Naive B cell (primary cell): ENCODE results near the gene ABCC9. TPM values are rescaled to one million over a fixed set of nuclear protein-coding genes. Genes with fewer than 3 reads are reported as not detected.
"Not testable (repeated sequence)": the region's sequence is repeated elsewhere in the genome, so short reads cannot be mapped to it uniquely, and the experiment has no call there.

Source experiments
- ATAC-seq, 2 donors: fragments of 150-1000 bp; cut with Tn5 transposase; 2 replicates each; pipeline ENCODE4 v1.10.0; 2021; ENCODE audit warnings: low read depth in 2 of 2, mild to moderate bottlenecking in 2 of 2, moderate library complexity in 2 of 2
- DNase-seq: peaks from one replicate; pipeline ENCODE4 v3.0.0; 2022
- H3K27ac Mint-ChIP-seq, 6 donors: one replicate each; pipeline ENCODE4 v1.8.0; 2020 to 2022; ENCODE audit warnings: mild to moderate bottlenecking in 6 of 6, mixed read lengths in 6 of 6, moderate library complexity in 5 of 6, inconsistent platforms in 2 of 6
- H3K27me3 Mint-ChIP-seq, 3 donors: one replicate each; pipeline ENCODE4 v1.8.0; 2021 to 2022; ENCODE audit warnings: mixed read lengths in 3 of 3, mild to moderate bottlenecking in 1 of 3
- H3K36me3 Mint-ChIP-seq, 2 donors: one replicate each; pipeline ENCODE4 v1.8.0; 2020 to 2022; ENCODE audit warnings: mixed read lengths in 2 of 2, inconsistent platforms in 1 of 2, mild to moderate bottlenecking in 1 of 2
- H3K4me1 Mint-ChIP-seq, 3 donors: one replicate each; pipeline ENCODE4 v1.8.0; 2020 to 2022; ENCODE audit warnings: mixed read lengths in 3 of 3, inconsistent platforms in 1 of 3, mild to moderate bottlenecking in 1 of 3, moderate library complexity in 1 of 3
- H3K4me3 Mint-ChIP-seq, 8 donors: one replicate each; pipeline ENCODE4 v1.8.0; 2020 to 2022; ENCODE audit warnings: mild to moderate bottlenecking in 8 of 8, mixed read lengths in 8 of 8, moderate library complexity in 8 of 8, inconsistent platforms in 2 of 8
- H3K9me3 Mint-ChIP-seq, 7 donors: one replicate each; pipeline ENCODE4 v1.8.0; 2020 to 2022; ENCODE audit warnings: mixed read lengths in 7 of 7, mild to moderate bottlenecking in 5 of 7, inconsistent platforms in 2 of 7, moderate library complexity in 1 of 7
- polyA plus RNA-seq, 6 donors: library from polyadenylated mRNA; unstranded; fragments of 300-500 nt; fragmentation: Illumina TruSeq; gene quantifications; one replicate each; pipeline ENCODE4 v1.2.3, GENCODE V29; 2021; ENCODE audit warnings: low read depth in 6 of 6

The ABCC9 gene
- polyA plus RNA-seq, 6 donors from 2014 or later, result not detected

GRCh38 chr12:21950649-21951048, 9.4 kb upstream of the ABCC9 start:
- Mint-ChIP-seq H3K36me3 (no peaks in the 10 kb centered on the region), H3K9me3 (peaks cover 13 to 42% (median 26%) of the 10 kb centered on the region in 7 donors), H3K27me3 (peaks cover 0 to 1% (median 0%) of the 10 kb centered on the region in 3 donors), H3K4me3 (no peak overlapping the region), H3K4me1 (no peaks in the 10 kb centered on the region), H3K27ac (no peak overlapping the region)
- no peak for DNase-seq
- no peak for ATAC-seq

- H3K4me1 Mint-ChIP-seq, result no peaks in the 10 kb centered on the region
- H3K27me3 Mint-ChIP-seq, result peaks cover 1 to 11% (median 5%) of the 10 kb centered on the region in 3 donors
- no peaks in the 10 kb centered on the region for H3K36me3 Mint-ChIP-seq
- ATAC-seq, result no peak
- H3K27ac Mint-ChIP-seq, result no peak overlapping the region
- no peak for DNase-seq
- H3K9me3 Mint-ChIP-seq, result peaks cover 13 to 53% (median 29%) of the 10 kb centered on the region in 7 donors
- H3K4me3 Mint-ChIP-seq, result no peak overlapping the region
These were observed 7.8 kb upstream of the ABCC9 start for GRCh38 chr12:21949036-21949435.

- Mint-ChIP-seq H3K4me1 (peaks cover 0 to under 1% (median under 1%) of the 10 kb centered on the region in 3 donors), H3K9me3 (peaks cover 13 to 53% (median 29%) of the 10 kb centered on the region in 7 donors), H3K27me3 (peaks cover 9 to 21% (median 18%) of the 10 kb centered on the region in 3 donors), H3K27ac (no peak overlapping the region), H3K4me3 (no peak overlapping the region), H3K36me3 (no peaks in the 10 kb centered on the region)
- DNase-seq, result no peak
- ATAC-seq, result no peak
These were observed 5.8 kb upstream of the ABCC9 start for GRCh38 chr12:21946983-21947382.

GRCh38 chr12:21945002-21945401, 3.8 kb upstream of the ABCC9 start:
- ATAC-seq, result no peak
- Mint-ChIP-seq H3K4me3 (no peak overlapping the region), H3K36me3 (no peaks in the 10 kb centered on the region), H3K27me3 (peaks cover 25 to 40% (median 38%) of the 10 kb centered on the region in 3 donors), H3K4me1 (peaks cover 3 to 17% (median 10%) of the 10 kb centered on the region in 3 donors), H3K27ac (no peak overlapping the region), H3K9me3 (peaks cover 12 to 44% (median 24%) of the 10 kb centered on the region in 7 donors)
- no peak for DNase-seq

- H3K4me3 Mint-ChIP-seq, result no peak overlapping the region
- H3K27me3 Mint-ChIP-seq, result peaks cover 33 to 52% (median 52%) of the 10 kb centered on the region in 3 donors
- peaks cover 3 to 17% (median 10%) of the 10 kb centered on the region in 3 donors for H3K4me1 Mint-ChIP-seq
- no peaks in the 10 kb centered on the region for H3K36me3 Mint-ChIP-seq
- peak overlapping the region in 1 of 6 donors; percentile 29 for H3K27ac Mint-ChIP-seq
- DNase-seq, result no peak
- peaks cover 6 to 27% (median 12%) of the 10 kb centered on the region in 7 donors for H3K9me3 Mint-ChIP-seq
- ATAC-seq, result no peak
These were observed 1.1 kb upstream of the ABCC9 start for GRCh38 chr12:21942377-21942703.

- Mint-ChIP-seq H3K4me3 (peak overlapping the region in 4 of 8 donors; percentile 3 to 51 (median 27)), H3K4me1 (peaks cover 3 to 17% (median 10%) of the 10 kb centered on the region in 3 donors), H3K36me3 (no peaks in the 10 kb centered on the region), H3K27ac (peak overlapping the region in 1 of 6 donors; percentile 6), H3K27me3 (peaks cover 37 to 52% (median 52%) of the 10 kb centered on the region in 3 donors), H3K9me3 (peaks cover 4 to 22% (median 8%) of the 10 kb centered on the region in 7 donors)
- DNase-seq (no peak), ATAC-seq (no peak)
These were observed 515 bp upstream of the ABCC9 start for GRCh38 chr12:21941506-21942376.

- no peak overlapping the region for H3K27ac Mint-ChIP-seq
- H3K4me1 Mint-ChIP-seq, result peaks cover 3 to 17% (median 10%) of the 10 kb centered on the region in 3 donors
- H3K27me3 Mint-ChIP-seq, result peaks cover 33 to 52% (median 45%) of the 10 kb centered on the region in 3 donors
- peaks cover 0 to 8% (median 0%) of the 10 kb centered on the region in 7 donors for H3K9me3 Mint-ChIP-seq
- H3K4me3 Mint-ChIP-seq, result no peak overlapping the region
- DNase-seq, result no peak
- no peaks in the 10 kb centered on the region for H3K36me3 Mint-ChIP-seq
- no peak for ATAC-seq
These were observed 1.8 kb downstream of the ABCC9 start for GRCh38 chr12:21939435-21939834.

GRCh38 chr12:21938879-21939278, 2.3 kb downstream of the ABCC9 start:
- Mint-ChIP-seq H3K4me1 (peaks cover 3 to 17% (median 10%) of the 10 kb centered on the region in 3 donors), H3K9me3 (peaks cover 0 to 7% (median 0%) of the 10 kb centered on the region in 7 donors), H3K36me3 (no peaks in the 10 kb centered on the region), H3K4me3 (no peak overlapping the region), H3K27me3 (peaks cover 33 to 50% (median 45%) of the 10 kb centered on the region in 3 donors), H3K27ac (no peak overlapping the region)
- DNase-seq (no peak), ATAC-seq (no peak)

GRCh38 chr12:21934173-21934572, 7.1 kb downstream of the ABCC9 start:
- no peak for DNase-seq
- no peaks in the 10 kb centered on the region for H3K36me3 Mint-ChIP-seq
- ATAC-seq, result no peak
- no peaks in the 10 kb centered on the region for H3K4me1 Mint-ChIP-seq
- no peak overlapping the region for H3K27ac Mint-ChIP-seq
- H3K4me3 Mint-ChIP-seq, result no peak overlapping the region
- H3K27me3 Mint-ChIP-seq, result peaks cover 4 to 14% (median 10%) of the 10 kb centered on the region in 3 donors
- H3K9me3 Mint-ChIP-seq, result peaks cover 0 to 7% (median 3%) of the 10 kb centered on the region in 7 donors

GRCh38 chr12:21933656-21934055, 7.6 kb downstream of the ABCC9 start:
- ATAC-seq (no peak), DNase-seq (no peak)
- H3K36me3 Mint-ChIP-seq, result no peaks in the 10 kb centered on the region
- H3K4me1 Mint-ChIP-seq, result no peaks in the 10 kb centered on the region
- H3K27me3 Mint-ChIP-seq, result peaks cover 0 to 14% (median 5%) of the 10 kb centered on the region in 3 donors
- H3K4me3 Mint-ChIP-seq, result no peak overlapping the region
- H3K9me3 Mint-ChIP-seq, result peaks cover 0 to 7% (median 3%) of the 10 kb centered on the region in 7 donors
- no peak overlapping the region for H3K27ac Mint-ChIP-seq

GRCh38 chr12:21929972-21930371, 11.3 kb downstream of the ABCC9 start:
- H3K4me1 Mint-ChIP-seq, H3K36me3 Mint-ChIP-seq, H3K27ac Mint-ChIP-seq, H3K4me3 Mint-ChIP-seq, ATAC-seq, DNase-seq: not testable (repeated sequence)
- H3K9me3 Mint-ChIP-seq, result peaks cover 0 to 12% (median 6%) of the 10 kb centered on the region in 7 donors
- peaks cover 0 to 12% (median 0%) of the 10 kb centered on the region in 3 donors for H3K27me3 Mint-ChIP-seq

GRCh38 chr12:21925296-21925913, 15.8 kb downstream of the ABCC9 start:
- Mint-ChIP-seq H3K4me3 (no peak overlapping the region), H3K36me3 (no peaks in the 10 kb centered on the region), H3K4me1 (no peaks in the 10 kb centered on the region), H3K9me3 (peaks cover 0 to 12% (median 4%) of the 10 kb centered on the region in 7 donors), H3K27ac (no peak overlapping the region), H3K27me3 (peaks cover 0 to 7% (median 0%) of the 10 kb centered on the region in 3 donors)
- no peak for DNase-seq
- no peak for ATAC-seq

GRCh38 chr12:21921436-21921835, 19.8 kb downstream of the ABCC9 start:
- Mint-ChIP-seq H3K9me3 (peaks cover 0 to 6% (median 0%) of the 10 kb centered on the region in 7 donors), H3K36me3 (no peaks in the 10 kb centered on the region), H3K27ac (no peak overlapping the region), H3K4me3 (no peak overlapping the region), H3K27me3 (no peaks in the 10 kb centered on the region), H3K4me1 (no peaks in the 10 kb centered on the region)
- no peak for DNase-seq
- no peak for ATAC-seq
